Effector CD4-positive, alpha-beta T cell (primary cell): Measurements from ENCODE around the gene LPXN.

ENCODE experiments used
- DNase-seq: peaks from one replicate; pipeline ENCODE4 v3.0.0-alpha.2; 2020

The LPXN gene

GRCh38 chr11:58511636-58512035, 64.0 kb downstream of the LPXN start:
- no peak for DNase-seq

GRCh38 chr11:58509748-58510147, 65.9 kb downstream of the LPXN start:
- DNase-seq, result no peak

- DNase-seq, result no peak
Observed at GRCh38 chr11:58508814-58509213, 66.8 kb downstream of the LPXN start.

- no peak for DNase-seq
Observed at GRCh38 chr11:58508005-58508404, 67.7 kb downstream of the LPXN start, which contains the start of gene OR5B21. TSS of gene OR5B21 (minus strand) at chr11:58508105. CDS start at chr11:58508105, 0 bp downstream.

DNA sequence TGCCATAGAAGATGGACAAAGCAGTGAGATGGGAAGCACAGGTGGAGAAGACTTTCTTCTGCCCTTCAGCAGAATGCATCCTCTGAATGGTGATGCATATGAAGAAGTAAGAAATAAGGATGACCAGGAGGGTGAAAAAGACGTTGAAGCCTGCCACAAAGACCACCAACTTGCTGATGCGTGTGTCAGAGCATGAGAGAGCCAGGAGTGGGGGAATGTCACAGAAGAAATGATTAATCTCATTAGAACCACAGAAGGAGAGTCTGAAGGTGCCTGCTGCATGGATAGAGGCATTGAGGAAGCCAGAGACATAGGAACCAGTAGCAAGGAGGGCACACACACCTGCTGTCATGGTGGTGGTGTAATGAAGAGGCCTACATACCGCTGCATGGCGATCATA, 68.3 kb downstream of the LPXN start:
- no peak for DNase-seq

- DNase-seq, result no peak
Observed at GRCh38 chr11:58506935-58507334, 68.7 kb downstream of the LPXN start.

- DNase-seq, result no peak
Observed at GRCh38 chr11:58505849-58506248, 69.8 kb downstream of the LPXN start.

- DNase-seq, result no peak
Observed at GRCh38 chr11:58504232-58504631, 71.4 kb downstream of the LPXN start.

DNA sequence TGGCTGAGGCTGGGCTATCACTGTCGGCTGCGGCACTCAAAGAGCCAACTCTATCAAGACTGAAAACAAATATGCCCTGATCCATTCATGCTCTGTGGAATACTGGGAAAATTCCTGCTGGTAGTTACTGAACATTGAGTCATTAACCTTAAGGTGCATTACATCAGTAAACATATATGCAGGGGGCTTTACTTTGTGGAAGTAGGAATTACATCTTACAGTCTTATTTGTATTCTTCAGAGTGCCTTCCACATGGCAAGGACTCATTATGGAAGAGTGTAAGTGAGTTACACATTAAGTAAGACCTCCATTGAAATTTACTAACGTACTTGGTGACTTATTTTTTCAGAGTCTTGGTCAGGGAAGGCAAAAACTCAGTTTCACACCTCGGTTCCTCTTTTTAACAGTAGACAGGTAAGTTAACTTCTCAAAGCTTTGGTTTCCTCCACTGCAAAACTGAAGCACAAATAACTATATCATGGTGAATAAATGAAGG, 72.2 kb downstream of the LPXN start:
- DNase-seq, result no peak

DNA sequence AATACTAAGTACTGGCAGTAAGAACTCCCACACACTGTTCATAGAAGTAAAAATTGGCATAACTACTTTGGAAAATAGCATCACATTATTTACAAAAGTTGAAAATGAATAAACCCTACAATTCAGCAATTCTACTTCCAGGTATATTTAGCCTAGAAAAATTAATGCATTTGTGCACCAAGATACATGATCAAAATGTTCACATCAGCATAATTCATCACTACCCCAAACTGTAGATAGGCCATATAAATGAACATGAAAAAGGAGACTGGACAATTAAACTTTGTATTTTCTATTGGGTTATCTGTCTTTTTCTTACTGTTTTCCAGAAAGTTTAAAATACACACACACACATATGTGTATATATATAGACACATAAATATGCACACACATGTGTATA, 73.7 kb downstream of the LPXN start:
- DNase-seq, result no peak

DNA sequence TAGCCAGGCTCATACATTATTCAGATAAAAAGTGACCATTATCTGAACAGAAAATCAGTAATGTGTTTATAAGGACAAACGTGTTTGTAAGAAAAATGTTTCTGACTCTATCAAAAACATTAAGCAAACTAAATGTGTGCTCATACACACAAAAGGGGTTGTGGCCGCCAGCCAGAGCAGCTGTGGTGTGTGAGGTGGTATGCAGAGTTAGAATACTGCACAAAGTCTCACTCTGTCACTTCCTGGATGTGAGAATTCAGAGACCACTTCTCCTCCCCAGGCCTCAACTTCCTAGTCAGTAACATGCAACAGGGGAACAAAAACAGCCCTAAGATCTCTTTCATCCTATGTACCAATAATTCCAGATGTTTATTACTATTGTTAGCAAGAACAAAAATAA, 77.2 kb downstream of the LPXN start:
- no peak for DNase-seq

- DNase-seq, result no peak
Observed at GRCh38 chr11:58497951-58498350, 77.7 kb downstream of the LPXN start.

DNA sequence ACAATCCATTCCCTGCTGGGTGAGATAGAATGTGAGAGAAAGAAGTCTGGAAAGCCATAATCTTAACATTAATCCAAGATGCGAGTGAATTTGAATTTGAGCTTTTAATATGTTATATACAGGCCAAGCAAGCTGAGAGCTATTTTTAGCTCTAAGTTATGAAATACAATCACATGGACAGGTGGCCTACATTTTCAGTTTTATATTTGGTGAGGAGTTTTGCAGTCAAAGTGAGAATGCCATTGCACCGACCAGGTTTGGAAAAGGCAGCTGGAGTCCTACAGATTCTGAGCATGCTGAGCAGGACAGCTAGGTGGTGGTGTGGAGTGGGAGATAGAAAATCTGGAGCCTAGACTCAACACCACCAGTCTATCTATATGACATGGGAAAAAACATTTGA, 79.8 kb downstream of the LPXN start:
- DNase-seq, result no peak

DNA sequence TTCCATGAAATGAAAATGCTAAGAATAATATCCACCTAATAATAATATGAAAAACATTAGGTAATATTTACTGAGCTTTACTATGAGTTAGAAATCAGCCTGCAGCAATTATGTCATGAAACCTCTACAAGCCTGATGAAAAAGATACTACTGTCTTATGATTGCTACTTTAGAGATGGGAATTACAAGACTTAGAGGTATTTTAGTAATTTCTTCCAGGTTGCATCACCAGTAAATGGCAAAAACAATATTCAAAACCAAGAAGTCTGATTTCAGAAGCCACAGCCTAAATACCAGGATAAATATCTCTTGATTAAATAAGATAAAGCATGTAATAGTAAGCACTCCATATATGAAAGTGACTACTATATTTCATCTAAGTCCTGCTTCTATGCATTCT, 81.6 kb downstream of the LPXN start:
- no peak for DNase-seq

GRCh38 chr11:58493676-58494075, 82.0 kb downstream of the LPXN start:
- no peak for DNase-seq

- DNase-seq, result no peak
Observed at GRCh38 chr11:58490827-58491226, 84.8 kb downstream of the LPXN start.

DNA sequence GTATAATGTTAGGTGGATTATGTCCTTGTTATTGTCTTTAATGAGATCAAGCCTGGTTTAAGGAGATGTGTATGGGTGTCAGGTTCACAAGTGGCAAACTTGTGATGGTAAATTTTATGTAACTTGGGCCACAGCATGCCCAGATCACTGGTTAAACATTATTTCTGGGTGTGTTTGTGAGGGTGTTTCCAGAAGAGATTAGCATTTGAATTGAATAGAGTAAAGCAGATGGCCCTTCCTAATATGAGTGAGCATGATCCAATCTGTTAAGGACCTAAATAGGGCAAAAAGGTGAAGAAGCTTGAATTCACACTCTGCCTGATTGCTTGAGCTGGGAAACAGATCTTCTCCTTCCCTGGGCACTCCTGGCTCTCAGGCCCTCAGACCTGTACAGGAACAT, 88.5 kb downstream of the LPXN start:
- DNase-seq, result no peak

- no peak for DNase-seq
Observed at GRCh38 chr11:58485961-58486360, 89.7 kb downstream of the LPXN start.
